Epithelial cell of alveolus of lung (primary cell): Measurements from ENCODE around the gene ISX. TPM values are rescaled to one million over a fixed set of nuclear protein-coding genes. Genes with fewer than 3 reads are reported as not detected.

Source experiments
- total RNA-seq: library from RNA; depleted of rRNA; stranded (reverse); fragments of >200 nt; gene quantifications from 2 replicates; pipeline ENCODE4 v1.2.1, GENCODE V29; 2015

The ISX gene
- total RNA-seq = not detected in 2 replicates

GRCh38 chr22:35065796-35066218, at the start of gene ISX:
Gene ISX (plus strand): TSS chr22:35066158. CDS start chr22:35067088, 930 bp downstream.

Other genes with a start within 250 kb of the ISX start
- 15.4 and 23.8 TPM in 2 replicates for gene HMGXB4, start 191.3 kb downstream of the ISX start, total RNA-seq
- 37.0 and 91.6 TPM in 2 replicates for gene TOM1, start 233.7 kb downstream of the ISX start, total RNA-seq